Measurements from ENCODE around the gene SLC6A3.

DNA sequence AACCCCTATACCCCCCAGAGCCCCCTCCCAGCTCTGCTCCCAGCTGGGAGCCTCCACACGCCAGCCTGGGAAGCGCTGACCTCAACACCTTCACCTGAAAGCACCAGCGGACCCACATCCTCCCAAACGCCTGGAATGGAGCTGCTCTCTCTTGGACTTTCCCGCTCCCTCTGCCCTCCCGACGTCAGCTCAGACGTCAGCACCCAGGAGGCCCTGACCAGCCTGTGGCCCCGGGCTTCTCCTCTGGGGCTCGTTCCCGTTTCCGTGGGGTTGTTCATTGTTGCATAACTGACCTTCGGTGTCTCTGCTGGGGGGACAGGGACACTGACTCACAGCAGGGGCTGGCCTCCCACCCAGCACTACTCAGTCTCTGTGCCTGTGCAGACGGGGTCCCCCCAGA lies 35.0 kb upstream of the SLC6A3 start:
- TF ChIP-seq, protein P1, sequence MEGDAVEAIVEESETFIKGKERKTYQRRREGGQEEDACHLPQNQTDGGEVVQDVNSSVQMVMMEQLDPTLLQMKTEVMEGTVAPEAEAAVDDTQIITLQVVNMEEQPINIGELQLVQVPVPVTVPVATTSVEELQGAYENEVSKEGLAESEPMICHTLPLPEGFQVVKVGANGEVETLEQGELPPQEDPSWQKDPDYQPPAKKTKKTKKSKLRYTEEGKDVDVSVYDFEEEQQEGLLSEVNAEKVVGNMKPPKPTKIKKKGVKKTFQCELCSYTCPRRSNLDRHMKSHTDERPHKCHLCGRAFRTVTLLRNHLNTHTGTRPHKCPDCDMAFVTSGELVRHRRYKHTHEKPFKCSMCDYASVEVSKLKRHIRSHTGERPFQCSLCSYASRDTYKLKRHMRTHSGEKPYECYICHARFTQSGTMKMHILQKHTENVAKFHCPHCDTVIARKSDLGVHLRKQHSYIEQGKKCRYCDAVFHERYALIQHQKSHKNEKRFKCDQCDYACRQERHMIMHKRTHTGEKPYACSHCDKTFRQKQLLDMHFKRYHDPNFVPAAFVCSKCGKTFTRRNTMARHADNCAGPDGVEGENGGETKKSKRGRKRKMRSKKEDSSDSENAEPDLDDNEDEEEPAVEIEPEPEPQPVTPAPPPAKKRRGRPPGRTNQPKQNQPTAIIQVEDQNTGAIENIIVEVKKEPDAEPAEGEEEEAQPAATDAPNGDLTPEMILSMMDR (conservative IDR thresholded peaks at IDR 0.05; ENCODE audit: low read length), result no peak
- TF ChIP-seq EZH2phosphoT487 (IDR thresholded peaks at IDR 0.05; ENCODE audit: borderline replicate concordance, low read depth, low read length), result no peak

Data from OCI-LY7 (cell line).